ENCODE data around the gene XCR1.

Gene XCR1

DNA sequence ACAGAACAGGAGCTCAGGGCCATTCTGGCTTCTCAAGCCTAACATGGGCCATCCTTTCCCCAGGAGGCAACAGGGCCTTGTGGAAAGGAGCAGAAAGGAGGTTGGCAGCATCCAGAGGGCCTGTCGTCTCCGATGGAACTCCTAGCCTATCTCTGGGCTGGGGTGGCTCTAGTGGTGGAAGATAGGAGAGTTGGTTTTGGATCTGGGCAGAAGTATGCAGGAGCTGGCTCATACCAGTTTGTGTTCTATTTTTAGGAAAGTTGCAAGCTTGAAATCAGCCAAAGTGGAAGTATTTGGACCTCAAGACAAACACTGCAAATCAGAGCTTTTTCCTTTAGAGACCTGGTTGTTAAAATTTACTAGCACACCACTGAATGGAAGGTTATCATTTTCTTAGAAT lies 35.4 kb upstream of the XCR1 start:
- no peaks in the 10 kb centered on the region for H3K36me3 ChIP-seq (ENCODE audit: control insufficient read depth in 2 of 2, insufficient read depth in 1 of 2, low read length in 2 of 2)
- peaks cover 7% of the 10 kb centered on the region for H3K4me1 ChIP-seq (ENCODE audit: control insufficient read depth, insufficient read depth, low read length)
- ChIA-PET CTCF (interaction anchor here (1.0 kb wide), 1 partner anchor 16 kb away, joined by 3 read pairs; no protein-coding TSS in a partner anchor), POLR2A (no interaction called here)
- H3K27ac ChIP-seq (ENCODE audit: extremely low read depth, low read depth, low read length): no peak overlapping the region
- H3K4me3 ChIP-seq (ENCODE audit: low read depth, low read length): no peak overlapping the region
- no peak for TF ChIP-seq ZBTB48 (tag by site-specific recombination; IDR thresholded peaks at IDR 0.05)
- TF ChIP-seq RBAK (tag by site-specific recombination; IDR thresholded peaks at IDR 0.05): no peak
- no peak for TF ChIP-seq ZNF311 (tag by site-specific recombination; IDR thresholded peaks at IDR 0.05; ENCODE audit: borderline replicate concordance)
- no peak for TF ChIP-seq ZNF529 (tag by site-specific recombination; IDR thresholded peaks at IDR 0.05; ENCODE audit: insufficient replicate concordance)
- TF ChIP-seq WT1 (tag by site-specific recombination; IDR thresholded peaks at IDR 0.05): no peak
- no peak for TF ChIP-seq ZNF830 (tag by site-specific recombination; IDR thresholded peaks at IDR 0.05; ENCODE audit: low read depth)
- TF ChIP-seq HOXD13 (CRISPR knock-in tag; IDR thresholded peaks at IDR 0.05; ENCODE audit: borderline replicate concordance): no peak
- no peak for TF ChIP-seq ZNF514 (tag by site-specific recombination; IDR thresholded peaks at IDR 0.05)
- no peak for TF ChIP-seq ZNF555 (tag by site-specific recombination; conservative IDR thresholded peaks at IDR 0.05)
- no peak for TF ChIP-seq ZNF239 (tag by site-specific recombination; IDR thresholded peaks at IDR 0.05)
- TF ChIP-seq, protein P1, sequence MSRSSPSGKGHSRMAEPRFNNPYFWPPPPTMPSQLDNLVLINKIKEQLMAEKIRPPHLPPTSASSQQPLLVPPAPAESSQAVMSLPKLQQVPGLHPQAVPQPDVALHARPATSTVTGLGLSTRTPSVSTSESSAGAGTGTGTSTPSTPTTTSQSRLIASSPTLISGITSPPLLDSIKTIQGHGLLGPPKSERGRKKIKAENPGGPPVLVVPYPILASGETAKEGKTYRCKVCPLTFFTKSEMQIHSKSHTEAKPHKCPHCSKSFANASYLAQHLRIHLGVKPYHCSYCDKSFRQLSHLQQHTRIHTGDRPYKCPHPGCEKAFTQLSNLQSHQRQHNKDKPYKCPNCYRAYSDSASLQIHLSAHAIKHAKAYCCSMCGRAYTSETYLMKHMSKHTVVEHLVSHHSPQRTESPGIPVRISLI (tag by site-specific recombination; IDR thresholded peaks at IDR 0.05): no peak
- H3K9me3 ChIP-seq (ENCODE audit: control insufficient read depth, insufficient read depth, low read depth, low read length): no peaks in the 10 kb centered on the region

DNA sequence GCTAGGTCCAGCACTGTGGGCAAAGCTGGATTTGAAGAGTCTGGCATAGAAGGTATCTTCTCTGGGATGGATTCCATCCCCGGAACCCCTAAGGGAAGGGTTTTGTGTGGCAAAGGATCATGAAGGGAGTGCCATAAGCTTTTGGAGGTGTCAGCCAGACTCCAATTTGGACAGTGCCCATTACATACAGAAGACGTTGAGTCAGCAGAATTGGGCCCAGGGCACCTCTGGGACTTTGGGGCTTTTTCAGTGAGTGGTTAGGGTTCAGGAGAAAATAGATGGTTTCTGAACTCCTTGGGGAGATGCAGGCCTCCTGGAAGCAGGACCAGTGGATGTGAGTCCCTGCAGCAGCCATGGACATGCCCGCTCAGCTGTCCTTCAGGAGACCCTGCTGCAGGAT lies 34.6 kb upstream of the XCR1 start:
- no peak overlapping the region for H3K4me3 ChIP-seq (ENCODE audit: low read depth, low read length)
- H3K27ac ChIP-seq (ENCODE audit: extremely low read depth, low read depth, low read length): no peak overlapping the region
- no peaks in the 10 kb centered on the region for H3K36me3 ChIP-seq (ENCODE audit: control insufficient read depth in 2 of 2, insufficient read depth in 1 of 2, low read length in 2 of 2)
- CTCF ChIA-PET: interaction anchor here (1.0 kb wide), 1 partner anchor 17 kb away, joined by 3 read pairs; no protein-coding TSS in a partner anchor
- H3K4me1 ChIP-seq (ENCODE audit: control insufficient read depth, insufficient read depth, low read length): peaks cover 7% of the 10 kb centered on the region
- TF ChIP-seq ZNF792 (tag by site-specific recombination; IDR thresholded peaks at IDR 0.05) (no peak), PRDM1 (tag by site-specific recombination; IDR thresholded peaks at IDR 0.05) (no peak), ZFP41 (tag by site-specific recombination; IDR thresholded peaks at IDR 0.05; ENCODE audit: borderline replicate concordance) (no peak)
- TF ChIP-seq, protein P2, sequence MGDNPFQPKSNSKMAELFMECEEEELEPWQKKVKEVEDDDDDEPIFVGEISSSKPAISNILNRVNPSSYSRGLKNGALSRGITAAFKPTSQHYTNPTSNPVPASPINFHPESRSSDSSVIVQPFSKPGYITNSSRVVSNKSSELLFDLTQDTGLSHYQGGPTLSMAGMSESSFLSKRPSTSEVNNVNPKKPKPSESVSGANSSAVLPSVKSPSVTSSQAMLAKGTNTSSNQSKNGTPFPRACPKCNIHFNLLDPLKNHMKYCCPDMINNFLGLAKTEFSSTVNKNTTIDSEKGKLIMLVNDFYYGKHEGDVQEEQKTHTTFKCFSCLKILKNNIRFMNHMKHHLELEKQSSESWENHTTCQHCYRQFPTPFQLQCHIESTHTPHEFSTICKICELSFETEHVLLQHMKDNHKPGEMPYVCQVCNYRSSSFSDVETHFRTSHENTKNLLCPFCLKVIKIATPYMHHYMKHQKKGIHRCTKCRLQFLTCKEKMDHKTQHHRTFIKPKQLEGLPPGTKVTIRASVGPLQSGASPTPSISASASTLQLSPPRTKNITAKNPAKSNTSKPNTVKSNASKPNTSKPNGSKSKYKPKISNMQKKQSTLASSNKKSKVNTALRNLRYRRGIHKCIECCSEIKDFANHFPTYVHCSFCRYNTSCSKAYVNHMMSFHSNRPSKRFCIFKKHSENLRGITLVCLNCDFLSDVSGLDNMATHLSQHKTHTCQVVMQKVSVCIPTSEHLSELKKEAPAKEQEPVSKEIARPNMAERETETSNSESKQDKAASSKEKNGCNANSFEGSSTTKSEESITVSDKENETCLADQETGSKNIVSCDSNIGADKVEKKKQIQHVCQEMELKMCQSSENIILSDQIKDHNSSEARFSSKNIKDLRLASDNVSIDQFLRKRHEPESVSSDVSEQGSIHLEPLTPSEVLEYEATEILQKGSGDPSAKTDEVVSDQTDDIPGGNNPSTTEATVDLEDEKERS (tag by site-specific recombination; IDR thresholded peaks at IDR 0.05): no peak
- TF ChIP-seq, protein P3, sequence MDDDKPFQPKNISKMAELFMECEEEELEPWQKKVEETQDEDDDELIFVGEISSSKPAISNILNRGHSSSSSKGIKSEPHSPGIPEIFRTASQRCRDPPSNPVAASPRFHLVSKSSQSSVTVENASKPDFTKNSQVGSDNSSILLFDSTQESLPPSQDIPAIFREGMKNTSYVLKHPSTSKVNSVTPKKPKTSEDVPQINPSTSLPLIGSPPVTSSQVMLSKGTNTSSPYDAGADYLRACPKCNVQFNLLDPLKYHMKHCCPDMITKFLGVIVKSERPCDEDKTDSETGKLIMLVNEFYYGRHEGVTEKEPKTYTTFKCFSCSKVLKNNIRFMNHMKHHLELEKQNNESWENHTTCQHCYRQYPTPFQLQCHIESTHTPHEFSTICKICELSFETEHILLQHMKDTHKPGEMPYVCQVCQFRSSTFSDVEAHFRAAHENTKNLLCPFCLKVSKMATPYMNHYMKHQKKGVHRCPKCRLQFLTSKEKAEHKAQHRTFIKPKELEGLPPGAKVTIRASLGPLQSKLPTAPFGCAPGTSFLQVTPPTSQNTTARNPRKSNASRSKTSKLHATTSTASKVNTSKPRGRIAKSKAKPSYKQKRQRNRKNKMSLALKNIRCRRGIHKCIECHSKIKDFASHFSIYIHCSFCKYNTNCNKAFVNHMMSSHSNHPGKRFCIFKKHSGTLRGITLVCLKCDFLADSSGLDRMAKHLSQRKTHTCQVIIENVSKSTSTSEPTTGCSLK (tag by site-specific recombination; IDR thresholded peaks at IDR 0.05): no peak
- no peaks in the 10 kb centered on the region for H3K9me3 ChIP-seq (ENCODE audit: control insufficient read depth, insufficient read depth, low read depth, low read length)
- POLR2A ChIA-PET: no interaction called here

Data from HEK293 (cell line).